ENCODE measurements around the gene ELANE.
"Not testable (repeated sequence)": the region's sequence is repeated elsewhere in the genome, so short reads cannot be mapped to it uniquely, and the experiment has no call there.

ELANE gene

GRCh38 chr19:814152-815078, 37.7 kb upstream of the ELANE start:
- peak; percentile 64 for DNase-seq (ENCODE audit: low spot score)

- peak; percentile 43 for DNase-seq (ENCODE audit: low spot score)
Observed at GRCh38 chr19:815079-815774, 36.9 kb upstream of the ELANE start.

GRCh38 chr19:815775-816499, 36.2 kb upstream of the ELANE start:
- DNase-seq (ENCODE audit: low spot score) = no peak

- DNase-seq (ENCODE audit: low spot score) = no peak
Observed at GRCh38 chr19:816500-816857, 35.6 kb upstream of the ELANE start.

GRCh38 chr19:820212-820611, 31.9 kb upstream of the ELANE start:
- not testable (repeated sequence) for DNase-seq (ENCODE audit: low spot score)

- DNase-seq (ENCODE audit: low spot score) = peak; percentile 77
Observed at GRCh38 chr19:821231-821824, 30.8 kb upstream of the ELANE start.

GRCh38 chr19:821825-822503, 30.1 kb upstream of the ELANE start, which contains the start of gene PLPPR3:
PLPPR3 (minus strand) TSS chr19:821955; CDS start chr19:821559, 396 bp downstream.
- no peak for DNase-seq (ENCODE audit: low spot score)

- peak; percentile 85 for DNase-seq (ENCODE audit: low spot score)
Observed at GRCh38 chr19:823565-824121, 28.5 kb upstream of the ELANE start.

GRCh38 chr19:824885-825284, 27.2 kb upstream of the ELANE start:
- DNase-seq (ENCODE audit: low spot score) = no peak

- DNase-seq (ENCODE audit: low spot score) = no peak
Observed at GRCh38 chr19:825897-826644, 26.0 kb upstream of the ELANE start.

GRCh38 chr19:827314-827709, 24.8 kb upstream of the ELANE start:
- DNase-seq (ENCODE audit: low spot score) = no peak

- no peak for DNase-seq (ENCODE audit: low spot score)
Observed at GRCh38 chr19:827710-828321, 24.3 kb upstream of the ELANE start, which contains the start of gene AZU1. AZU1 (plus strand) TSS chr19:827837; CDS start chr19:827847, 10 bp downstream.

- DNase-seq (ENCODE audit: low spot score) = no peak
Observed at GRCh38 chr19:829129-829758, 22.9 kb upstream of the ELANE start.

GRCh38 chr19:831407-832369, 20.4 kb upstream of the ELANE start:
- DNase-seq (ENCODE audit: low spot score) = no peak

- DNase-seq (ENCODE audit: low spot score) = no peak
Observed at GRCh38 chr19:834216-834615, 17.9 kb upstream of the ELANE start.

GRCh38 chr19:835210-835810, 16.8 kb upstream of the ELANE start:
- no peak for DNase-seq (ENCODE audit: low spot score)

GRCh38 chr19:840519-841206, 11.4 kb upstream of the ELANE start, which contains the start of gene PRTN3:
PRTN3 (plus strand) TSS chr19:840999; CDS start chr19:841009, 10 bp downstream.
- no peak for DNase-seq (ENCODE audit: low spot score)

Data from HuH-7.5 (cell line).